HepG2 (cell line): ENCODE results near the gene SNX3.

Experiments used
- CEBPB ChIP-seq: IDR thresholded peaks from 2 replicates; pipeline ENCODE4 v1.6.1; 2011; ENCODE audit warnings: low read depth, low read length, improper control_type of control experiment, borderline replicate concordance
- EP300 ChIP-seq, 3 experiments: sonication (generic) in 1 of 3; formaldehyde crosslinking in 1 of 3; IDR thresholded peaks; 2 replicates each; pipeline versions ENCODE4 v1.5.1 to v1.6.1; 2011 to 2020; ENCODE audit warnings: low read depth in 2 of 3, low read length in 2 of 3, borderline replicate concordance in 1 of 3, improper control_type of control experiment in 1 of 3, mild to moderate bottlenecking in 1 of 3, missing genetic modification reagents in 1 of 3, moderate library complexity in 1 of 3
- MAZ ChIP-seq, 2 experiments: sonication (generic) in 1 of 2; formaldehyde crosslinking in 1 of 2; IDR thresholded peaks; 2 replicates each; pipeline versions ENCODE4 v1.5.0 to v1.6.1; 2012 to 2020; ENCODE audit warnings: low read depth in 2 of 2, mild to moderate bottlenecking in 2 of 2, borderline replicate concordance in 1 of 2, improper control_type of control experiment in 1 of 2, low read length in 1 of 2, missing genetic modification reagents in 1 of 2, moderate library complexity in 1 of 2
- TF ChIP-seq, protein P1 (sequence below): sonication (generic); formaldehyde crosslinking; IDR thresholded peaks from 2 replicates; pipeline ENCODE4 v1.5.0; 2020; ENCODE audit warnings: mild to moderate bottlenecking, missing genetic modification reagents, moderate library complexity

DNA sequence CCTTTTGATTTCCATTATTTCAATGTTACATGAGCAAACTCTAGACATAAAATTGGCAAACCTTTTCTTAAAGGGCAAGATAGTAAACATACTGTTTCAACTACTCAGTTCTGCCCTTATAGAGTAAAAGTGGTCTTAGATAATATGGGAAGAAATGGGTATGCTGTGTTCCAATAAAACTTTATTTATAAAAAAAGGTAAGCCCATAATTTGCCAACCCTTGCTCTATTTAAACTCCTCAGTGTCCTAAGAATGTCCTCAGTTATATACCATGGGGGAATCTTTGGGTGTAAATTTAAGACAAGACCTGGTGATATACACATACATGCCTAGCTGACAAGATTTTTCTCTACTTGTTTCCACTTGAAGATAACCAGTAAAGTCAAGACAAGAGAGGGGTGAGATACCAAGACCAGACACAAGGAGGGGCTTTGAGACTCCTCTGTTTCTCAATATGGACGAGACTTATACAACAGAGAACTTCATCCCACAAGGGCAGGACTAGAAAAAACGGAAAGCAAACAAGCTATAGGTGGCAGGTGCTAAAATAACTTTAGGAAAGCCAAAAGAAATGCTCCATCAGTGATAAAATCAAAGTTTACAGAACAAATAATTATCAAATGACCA is 10.5 kb downstream of the SNX3 start:
- TF ChIP-seq MAZ (IDR thresholded peaks at IDR 0.05; ENCODE audit: borderline replicate concordance, low read depth, low read length) (no peak), MAZ (CRISPR knock-in tag; IDR thresholded peaks at IDR 0.05; ENCODE audit: low read depth) (no peak), CEBPB (no peak), EP300 (IDR thresholded peaks at IDR 0.05; ENCODE audit: low read depth in 2 of 2, low read length in 2 of 2) (no peak), EP300 (CRISPR knock-in tag; IDR thresholded peaks at IDR 0.05; ENCODE audit: borderline replicate concordance) (no peak)
- TF ChIP-seq, protein P1, sequence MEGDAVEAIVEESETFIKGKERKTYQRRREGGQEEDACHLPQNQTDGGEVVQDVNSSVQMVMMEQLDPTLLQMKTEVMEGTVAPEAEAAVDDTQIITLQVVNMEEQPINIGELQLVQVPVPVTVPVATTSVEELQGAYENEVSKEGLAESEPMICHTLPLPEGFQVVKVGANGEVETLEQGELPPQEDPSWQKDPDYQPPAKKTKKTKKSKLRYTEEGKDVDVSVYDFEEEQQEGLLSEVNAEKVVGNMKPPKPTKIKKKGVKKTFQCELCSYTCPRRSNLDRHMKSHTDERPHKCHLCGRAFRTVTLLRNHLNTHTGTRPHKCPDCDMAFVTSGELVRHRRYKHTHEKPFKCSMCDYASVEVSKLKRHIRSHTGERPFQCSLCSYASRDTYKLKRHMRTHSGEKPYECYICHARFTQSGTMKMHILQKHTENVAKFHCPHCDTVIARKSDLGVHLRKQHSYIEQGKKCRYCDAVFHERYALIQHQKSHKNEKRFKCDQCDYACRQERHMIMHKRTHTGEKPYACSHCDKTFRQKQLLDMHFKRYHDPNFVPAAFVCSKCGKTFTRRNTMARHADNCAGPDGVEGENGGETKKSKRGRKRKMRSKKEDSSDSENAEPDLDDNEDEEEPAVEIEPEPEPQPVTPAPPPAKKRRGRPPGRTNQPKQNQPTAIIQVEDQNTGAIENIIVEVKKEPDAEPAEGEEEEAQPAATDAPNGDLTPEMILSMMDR (CRISPR knock-in tag): no peak
